Activated CD8-positive, alpha-beta T cell treated with anti-CD3 and anti-CD28 coated beads for 36 hours (primary cell): Measurements from ENCODE around the gene CCDC192. TPM values are rescaled to one million over a fixed set of nuclear protein-coding genes. Genes with fewer than 3 reads are reported as not detected.

Experiments
- ATAC-seq: fragments of 200-7000 bp; cut with Tn5 transposase; one replicate; pipeline ENCODE4 v1.10.0; 2021; ENCODE audit warnings: mild to moderate bottlenecking, moderate library complexity
- CTCF ChIA-PET: fragments of 350-600 bp; sonication (Branson Sonifier 250); formaldehyde crosslinking; loops from one replicate; lab custom pipeline; 2021; ENCODE audit warnings: antibody characterized with exemption; lab: Charles Lee
- POLR2A ChIA-PET: fragments of 350-600 bp; sonication (Branson Sonifier 250); formaldehyde crosslinking; loops from one replicate; lab custom pipeline; 2021; ENCODE audit warnings: antibody characterized with exemption; lab: Charles Lee
- DNase-seq: peaks from one replicate; pipeline ENCODE4 v3.0.0-alpha.2; 2020
- H3K27ac Mint-ChIP-seq: one replicate; pipeline ENCODE4 v1.8.0; 2021; ENCODE audit warnings: mild to moderate bottlenecking, mixed read lengths
- H3K27me3 Mint-ChIP-seq: one replicate; pipeline ENCODE4 v1.8.0; 2021; ENCODE audit warnings: mixed read lengths
- H3K36me3 Mint-ChIP-seq: one replicate; pipeline ENCODE4 v1.8.0; 2021; ENCODE audit warnings: low read depth, mixed read lengths
- H3K4me1 Mint-ChIP-seq: one replicate; pipeline ENCODE4 v1.8.0; 2021; ENCODE audit warnings: low read depth, mixed read lengths
- H3K4me3 Mint-ChIP-seq: one replicate; pipeline ENCODE4 v1.8.0; 2021; ENCODE audit warnings: mild to moderate bottlenecking, moderate library complexity, mixed read lengths
- H3K9me3 Mint-ChIP-seq: one replicate; pipeline ENCODE4 v1.8.0; 2021; ENCODE audit warnings: mixed read lengths
- CTCF ChIP-seq: fragments of 200-600 bp; IDR thresholded peaks from one replicate; pipeline ENCODE4 v1.8.0; 2022; ENCODE audit warnings: antibody characterized with exemption, mild to moderate bottlenecking
- intact Hi-C: fragments of 100-400 bp; cut with micrococcal nuclease; formaldehyde crosslinking; loops from one replicate; pipeline ENCODE4 v1.10.0; 2022
- total RNA-seq, 2 experiments: library from RNA; stranded (reverse); gene quantifications; one replicate each; pipeline ENCODE4 v1.2.3, GENCODE V29; 2021

The CCDC192 gene
- not detected for total RNA-seq

GRCh38 chr5:127702926-127703561 lies at the start of gene CCDC192:
Gene CCDC192, plus strand, starts transcription at chr5:127703391. Its CDS starts 55 bp downstream, at chr5:127703446.
- POLR2A ChIA-PET, result no interaction called here
- no peak within 1 kb of the TSS for H3K4me3 Mint-ChIP-seq
- peaks cover 7% of the 10 kb centered on the region for H3K27me3 Mint-ChIP-seq
- no peaks in the 10 kb centered on the region for H3K9me3 Mint-ChIP-seq
- intact Hi-C loops, result no loop called here
- no peaks in the 10 kb centered on the region for H3K4me1 Mint-ChIP-seq
- no peak for TF ChIP-seq CTCF
- CTCF ChIA-PET, result interaction anchor here (0.9 kb wide), 1 partner anchor 19 kb away, joined by 3 read pairs; no protein-coding TSS in a partner anchor
- no peak for DNase-seq
- no peak for ATAC-seq
- no peak within 1 kb of the TSS for H3K27ac Mint-ChIP-seq
- H3K36me3 Mint-ChIP-seq, result no peaks in the 10 kb centered on the region

- no peak for DNase-seq
- CTCF ChIA-PET, result no interaction called here
- no peak for ATAC-seq
- H3K27me3 Mint-ChIP-seq, result peaks cover 3% of the 10 kb centered on the region
- POLR2A ChIA-PET, result no interaction called here
- no peak for TF ChIP-seq CTCF
- H3K9me3 Mint-ChIP-seq, result no peaks in the 10 kb centered on the region
- H3K36me3 Mint-ChIP-seq, result no peaks in the 10 kb centered on the region
- H3K27ac Mint-ChIP-seq, result no peak overlapping the region
- intact Hi-C loops, result no loop called here
- H3K4me3 Mint-ChIP-seq, result no peak overlapping the region
- no peaks in the 10 kb centered on the region for H3K4me1 Mint-ChIP-seq
Measured at GRCh38 chr5:127656825-127657224, 46.4 kb upstream of the CCDC192 start.

- TF ChIP-seq CTCF, result no peak
- Mint-ChIP-seq H3K4me1 (no peaks in the 10 kb centered on the region), H3K4me3 (no peak overlapping the region), H3K36me3 (no peaks in the 10 kb centered on the region), H3K27me3 (peaks cover 1% of the 10 kb centered on the region), H3K27ac (no peak overlapping the region), H3K9me3 (no peaks in the 10 kb centered on the region)
- POLR2A ChIA-PET, result no interaction called here
- intact Hi-C loops, result no loop called here
- CTCF ChIA-PET, result no interaction called here
- ATAC-seq (no peak), DNase-seq (no peak)
Measured at GRCh38 chr5:127660047-127660733, 43.0 kb upstream of the CCDC192 start.

GRCh38 chr5:127664093-127664492 lies 39.1 kb upstream of the CCDC192 start:
- H3K27me3 Mint-ChIP-seq, result no peaks in the 10 kb centered on the region
- no peaks in the 10 kb centered on the region for H3K4me1 Mint-ChIP-seq
- H3K4me3 Mint-ChIP-seq, result no peak overlapping the region
- H3K9me3 Mint-ChIP-seq, result no peaks in the 10 kb centered on the region
- intact Hi-C loops, result no loop called here
- ChIA-PET CTCF (no interaction called here), POLR2A (no interaction called here)
- TF ChIP-seq CTCF, result no peak
- no peaks in the 10 kb centered on the region for H3K36me3 Mint-ChIP-seq
- no peak overlapping the region for H3K27ac Mint-ChIP-seq
- DNase-seq (no peak), ATAC-seq (no peak)

GRCh38 chr5:127665641-127666040 lies 37.5 kb upstream of the CCDC192 start:
- H3K36me3 Mint-ChIP-seq, result no peaks in the 10 kb centered on the region
- H3K27ac Mint-ChIP-seq, result no peak overlapping the region
- H3K4me1 Mint-ChIP-seq, result no peaks in the 10 kb centered on the region
- ChIA-PET POLR2A (no interaction called here), CTCF (interaction anchor here (1.3 kb wide), 1 partner anchor 102 kb away, joined by 3 read pairs; no protein-coding TSS in a partner anchor)
- peaks cover 1% of the 10 kb centered on the region for H3K27me3 Mint-ChIP-seq
- DNase-seq (no peak), ATAC-seq (no peak)
- no peak overlapping the region for H3K4me3 Mint-ChIP-seq
- no peak for TF ChIP-seq CTCF
- intact Hi-C loops, result no loop called here
- H3K9me3 Mint-ChIP-seq, result no peaks in the 10 kb centered on the region
